K562 (cell line): ENCODE data around the gene RINT1. TPM values are rescaled to one million over a fixed set of nuclear protein-coding genes. Genes with fewer than 3 reads are reported as not detected.

ENCODE experiments used
- CTCF ChIP-seq, 3 experiments: IDR thresholded peaks in 2 of 3; conservative IDR thresholded peaks in 1 of 3; 2 replicates each; pipeline ENCODE4 v1.5.1; 2011 to 2012; ENCODE audit warnings: low read length in 3 of 3, mild to moderate bottlenecking in 3 of 3, control low read depth in 2 of 3, improper control_type of control experiment in 1 of 3, inconsistent platforms in 1 of 3, low read depth in 1 of 3, mixed read lengths in 1 of 3, moderate library complexity in 1 of 3; ENCODE audit not compliant: insufficient read depth in 2 of 3
- ERF ChIP-seq: fragments of 450-650 bp; formaldehyde crosslinking; IDR thresholded peaks from 2 replicates; pipeline ENCODE4 v1.4.0; 2020; ENCODE audit warnings: mild to moderate bottlenecking, mixed read lengths
- GATAD2A ChIP-seq: fragments of 450-650 bp; IDR thresholded peaks from 2 replicates; pipeline ENCODE4 v1.6.1; 2017
- RBBP5 ChIP-seq: fragments of 200-600 bp; sonication (generic); IDR thresholded peaks from 2 replicates; pipeline ENCODE4 v1.6.1; 2012; ENCODE audit warnings: borderline replicate concordance, mild to moderate bottlenecking, low read length, control low read depth, inconsistent platforms; ENCODE audit not compliant: insufficient read depth, poor library complexity, severe bottlenecking
- SIN3A ChIP-seq, 2 experiments: fragments of 150-350 bp in 1 of 2; IDR thresholded peaks; 2 replicates each; pipeline ENCODE4 v1.6.1; 2011 to 2016; ENCODE audit warnings: borderline replicate concordance in 2 of 2, low read depth in 2 of 2, low read length in 2 of 2, mild to moderate bottlenecking in 2 of 2, moderate library complexity in 2 of 2; ENCODE audit not compliant: control insufficient read depth in 1 of 2
- SNIP1 ChIP-seq: fragments of 450-650 bp; IDR thresholded peaks from 2 replicates; pipeline ENCODE4 v1.7.1; 2017; ENCODE audit warnings: low read depth, mild to moderate bottlenecking
- TBL1XR1 ChIP-seq, 2 experiments: IDR thresholded peaks; 2 replicates each; pipeline ENCODE4 v1.6.1; 2012; ENCODE audit warnings: improper control_type of control experiment in 2 of 2, low read length in 2 of 2, mild to moderate bottlenecking in 1 of 2
- TSC22D4 ChIP-seq: fragments of 450-650 bp; IDR thresholded peaks from 2 replicates; pipeline ENCODE4 v1.6.1; 2016; ENCODE audit warnings: missing genetic modification characterization, missing biosample characterization, control low read depth
- ZFP1 ChIP-seq: fragments of 450-650 bp; formaldehyde crosslinking; IDR thresholded peaks from 2 replicates; pipeline ENCODE4 v1.4.0; 2020; ENCODE audit warnings: mild to moderate bottlenecking, mixed read lengths
- ZNF407 ChIP-seq: fragments of 450-650 bp; IDR thresholded peaks from 2 replicates; pipeline ENCODE4 v1.6.1; 2016; ENCODE audit warnings: low read depth
- polyA plus RNA-seq, 8 experiments: library from polyadenylated mRNA; depleted of rRNA in 4 of 8; stranded (reverse) in 5 of 8; unstranded in 3 of 8; fragments of >200 nt; fragmentation: Nextera tagmentation in 2 of 8; fragmentation: Illumina TruSeq in 1 of 8; extraction: Ambion mirVana in 2 of 8; extraction: Trizol in 1 of 8; gene quantifications; 2 replicates each; pipeline versions ENCODE4 v1.2.1 to v1.2.3, GENCODE V29; 2011 to 2014; ENCODE audit warnings: inconsistent platforms in 1 of 8, missing spikeins in 1 of 8
- total RNA-seq, 7 experiments: library from RNA; depleted of rRNA in 6 of 7; stranded (reverse); fragments of >200 nt in 6 of 7; fragmentation: Illumina TruSeq in 2 of 7; extraction: Trizol in 2 of 7; gene quantifications; 2 replicates each; pipeline versions ENCODE4 v1.2.1 to v1.2.3, GENCODE V29; 2011 to 2021; ENCODE audit warnings: low replicate concordance in 1 of 7
- TF ChIP-seq, protein P1 (sequence below): fragments of 250-450 bp; sonication (Bioruptor Pico); IDR thresholded peaks from 2 replicates; pipeline ENCODE4 v1.5.0; 2020; ENCODE audit warnings: mild to moderate bottlenecking
- TF ChIP-seq, protein P2 (sequence below): fragments of 450-650 bp; IDR thresholded peaks from 2 replicates; pipeline ENCODE4 v1.6.1; 2016

The RINT1 gene
- total and polyA plus RNA-seq, 9 of the 15 experiments (the other 6 are each of a cell fraction or from before 2014, with no cell fraction given) = 21.3 to 74.3 (median 27.4) TPM

- peak in 2 of 3 experiments; percentile 17 to 51; a peak in 4 of 6 replicates for TF ChIP-seq CTCF (IDR thresholded peaks at IDR 0.05 in 2 of 3, conservative IDR thresholded peaks at IDR 0.05 in 1 of 3; ENCODE audit: insufficient read depth in 2 of 3, low read depth in 1 of 3, low read length in 3 of 3)
- TF ChIP-seq SIN3A (IDR thresholded peaks at IDR 0.05; ENCODE audit: borderline replicate concordance in 2 of 2, control insufficient read depth in 1 of 2, low read depth in 2 of 2, low read length in 2 of 2) = peak in 1 of 2 experiments; percentile 99; a peak in 3 of 4 replicates
- no peak for TF ChIP-seq TBL1XR1 (IDR thresholded peaks at IDR 0.05; ENCODE audit: low read length in 2 of 2)
- TF ChIP-seq, protein P1, sequence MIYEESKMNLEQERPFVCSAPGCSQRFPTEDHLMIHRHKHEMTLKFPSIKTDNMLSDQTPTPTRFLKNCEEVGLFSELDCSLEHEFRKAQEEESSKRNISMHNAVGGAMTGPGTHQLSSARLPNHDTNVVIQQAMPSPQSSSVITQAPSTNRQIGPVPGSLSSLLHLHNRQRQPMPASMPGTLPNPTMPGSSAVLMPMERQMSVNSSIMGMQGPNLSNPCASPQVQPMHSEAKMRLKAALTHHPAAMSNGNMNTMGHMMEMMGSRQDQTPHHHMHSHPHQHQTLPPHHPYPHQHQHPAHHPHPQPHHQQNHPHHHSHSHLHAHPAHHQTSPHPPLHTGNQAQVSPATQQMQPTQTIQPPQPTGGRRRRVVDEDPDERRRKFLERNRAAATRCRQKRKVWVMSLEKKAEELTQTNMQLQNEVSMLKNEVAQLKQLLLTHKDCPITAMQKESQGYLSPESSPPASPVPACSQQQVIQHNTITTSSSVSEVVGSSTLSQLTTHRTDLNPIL = no peak
- no peak for TF ChIP-seq SNIP1
- no peak for TF ChIP-seq ZFP1 (CRISPR knock-in tag)
- TF ChIP-seq GATAD2A = no peak
- no peak; the same call in 1 of the 2 replicates for TF ChIP-seq ERF (CRISPR knock-in tag)
- TF ChIP-seq, protein P2, sequence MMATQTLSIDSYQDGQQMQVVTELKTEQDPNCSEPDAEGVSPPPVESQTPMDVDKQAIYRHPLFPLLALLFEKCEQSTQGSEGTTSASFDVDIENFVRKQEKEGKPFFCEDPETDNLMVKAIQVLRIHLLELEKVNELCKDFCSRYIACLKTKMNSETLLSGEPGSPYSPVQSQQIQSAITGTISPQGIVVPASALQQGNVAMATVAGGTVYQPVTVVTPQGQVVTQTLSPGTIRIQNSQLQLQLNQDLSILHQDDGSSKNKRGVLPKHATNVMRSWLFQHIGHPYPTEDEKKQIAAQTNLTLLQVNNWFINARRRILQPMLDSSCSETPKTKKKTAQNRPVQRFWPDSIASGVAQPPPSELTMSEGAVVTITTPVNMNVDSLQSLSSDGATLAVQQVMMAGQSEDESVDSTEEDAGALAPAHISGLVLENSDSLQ = no peak
- no peak for TF ChIP-seq ZNF407
- TF ChIP-seq RBBP5 = peak; percentile 96
- no peak for TF ChIP-seq TSC22D4 (tag)
Measured at GRCh38 chr7:105521717-105522463, 10.1 kb upstream of the RINT1 start, which contains the start of gene PUS7 (continued).
